Activated CD4-positive, alpha-beta T cell treated with anti-CD3 and anti-CD28 coated beads for 48 hours (primary cell): ENCODE results near the gene ZNF627.
"Not testable (repeated sequence)": the region's sequence is repeated elsewhere in the genome, so short reads cannot be mapped to it uniquely, and the experiment has no call there.

Source experiments
- DNase-seq: peaks from one replicate; pipeline ENCODE4 v3.0.0-alpha.2; 2020

The ZNF627 gene

DNA sequence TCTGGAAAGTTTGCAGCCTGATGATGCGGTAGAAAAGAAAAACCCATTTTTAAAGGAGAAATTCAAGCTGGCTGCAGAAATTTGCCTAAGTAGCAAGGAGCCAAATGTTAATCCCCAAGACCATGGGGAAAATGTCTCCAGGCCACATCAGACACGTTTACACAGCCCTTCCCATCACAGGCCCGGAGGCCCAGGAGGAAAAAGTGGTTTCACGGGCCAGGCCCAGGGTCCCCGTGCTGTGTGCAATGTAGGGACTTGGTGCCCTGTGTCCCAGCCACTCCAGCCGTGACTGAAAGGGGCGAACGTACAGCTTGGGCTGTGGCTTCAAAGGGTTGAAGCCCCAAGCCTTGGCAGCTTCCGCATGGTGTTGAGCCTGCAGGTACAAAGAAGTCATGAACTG is 35.9 kb downstream of the ZNF627 start:
- DNase-seq = no peak

DNA sequence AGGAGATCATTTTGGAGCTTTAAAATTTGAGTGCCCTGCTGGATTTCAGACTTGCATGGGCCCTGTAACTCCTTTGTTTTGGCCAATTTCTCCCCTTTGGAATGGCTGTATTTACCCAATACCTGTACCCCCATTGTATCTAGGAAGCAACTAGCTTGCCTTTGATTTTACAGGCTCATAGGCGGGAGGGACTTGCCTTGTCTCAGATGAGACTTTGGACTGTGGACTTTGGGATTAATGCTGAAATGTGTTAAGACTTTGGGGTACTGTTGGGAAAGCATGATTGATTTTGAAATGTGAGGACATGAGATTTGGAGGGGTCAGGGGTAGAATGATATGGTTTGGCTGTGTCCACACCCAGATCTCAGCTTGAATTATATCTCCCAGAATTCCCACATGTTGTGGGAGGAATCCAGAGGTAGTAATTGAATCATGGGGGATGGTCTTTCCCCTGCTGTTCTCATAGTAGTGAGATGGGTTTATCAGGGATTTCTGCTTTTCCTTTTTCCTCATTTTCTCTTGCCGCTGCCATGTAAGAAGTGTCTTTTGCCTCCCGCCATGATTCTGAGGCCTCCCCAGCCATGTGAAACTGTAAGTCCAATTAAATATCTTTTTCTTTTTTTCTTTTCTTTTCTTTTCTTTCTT is 36.9 kb downstream of the ZNF627 start:
- DNase-seq = not testable (repeated sequence)

DNA sequence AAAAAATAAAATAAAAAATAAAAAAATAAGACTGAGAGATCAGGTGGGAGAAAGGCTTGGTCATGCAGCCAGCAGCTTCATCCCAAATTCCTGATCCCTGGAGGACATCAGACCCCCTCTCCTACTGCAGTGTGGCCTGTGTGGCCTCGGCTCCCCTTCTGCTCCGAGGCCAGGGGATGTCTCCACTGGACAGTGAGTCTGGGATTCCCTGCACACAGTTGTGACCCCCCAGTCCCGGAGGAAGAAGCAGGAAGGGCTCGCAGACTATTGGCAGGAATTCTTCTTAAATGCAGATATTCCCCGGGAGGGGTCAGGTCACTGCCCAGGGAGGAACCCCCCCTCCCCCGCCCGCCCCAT is 41.9 kb downstream of the ZNF627 start:
- no peak for DNase-seq

DNA sequence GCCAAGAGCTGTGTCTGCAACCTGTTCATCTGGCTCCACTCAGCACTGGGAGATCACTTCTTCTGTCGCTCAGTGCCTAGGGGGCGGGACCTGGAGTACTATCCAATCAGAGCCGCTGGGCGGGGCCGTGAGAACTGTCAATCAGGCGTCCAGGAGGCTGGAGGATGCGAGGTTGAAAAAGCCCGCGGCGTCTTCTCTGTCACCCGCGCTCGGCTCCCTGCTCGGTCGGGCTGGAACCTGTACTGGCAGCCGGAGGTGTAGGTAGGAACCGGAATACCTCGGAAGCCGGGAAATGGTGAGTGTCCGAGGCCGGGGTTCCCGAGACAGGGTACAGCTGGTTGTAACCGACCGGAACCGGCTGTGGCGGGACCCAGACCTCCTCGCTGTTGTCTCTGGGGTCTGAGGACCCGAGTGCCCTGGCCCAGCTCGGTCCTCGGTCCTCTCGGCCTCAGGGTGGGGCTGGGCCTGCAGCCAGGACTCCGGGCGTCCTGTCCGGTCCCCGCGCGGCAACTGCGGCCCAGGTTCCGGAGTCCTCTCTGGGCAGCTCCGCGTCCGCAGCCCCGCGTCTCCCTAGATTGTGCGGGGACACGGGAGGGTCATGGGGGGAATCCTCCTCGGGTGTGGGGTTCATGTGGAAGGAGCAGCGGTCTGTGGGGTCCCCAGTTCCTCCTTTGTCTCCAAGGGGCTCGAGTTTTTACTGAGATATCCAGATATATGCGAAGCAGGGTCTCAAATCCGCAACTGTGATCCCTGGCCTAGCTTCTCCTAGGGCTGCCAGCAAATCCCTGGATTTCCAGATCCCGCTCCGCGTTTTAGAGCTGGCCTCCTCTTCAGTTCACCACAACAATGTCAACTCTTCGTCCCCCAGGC is 42.6 kb downstream of the ZNF627 start:
- DNase-seq = peak; percentile 98

DNA sequence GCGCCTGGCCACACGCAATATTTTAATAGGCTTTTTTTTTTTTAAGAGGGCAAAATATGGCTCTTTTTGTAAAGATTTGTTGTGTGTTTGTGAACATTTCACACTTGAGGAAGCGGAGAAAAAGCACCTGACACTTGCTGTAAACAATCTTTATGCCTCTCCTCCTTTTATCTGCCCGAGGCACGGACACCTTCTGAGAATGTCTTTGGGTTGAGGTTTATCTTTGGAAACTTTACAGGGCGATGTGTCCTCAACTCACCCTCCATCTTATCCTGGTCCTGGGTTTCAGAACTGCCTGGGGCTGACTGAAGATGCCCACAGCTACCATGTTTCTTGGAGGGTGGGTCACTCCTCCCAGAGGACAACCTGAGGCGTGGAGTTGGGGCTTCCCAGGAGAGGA is 44.0 kb downstream of the ZNF627 start:
- DNase-seq = no peak

DNA sequence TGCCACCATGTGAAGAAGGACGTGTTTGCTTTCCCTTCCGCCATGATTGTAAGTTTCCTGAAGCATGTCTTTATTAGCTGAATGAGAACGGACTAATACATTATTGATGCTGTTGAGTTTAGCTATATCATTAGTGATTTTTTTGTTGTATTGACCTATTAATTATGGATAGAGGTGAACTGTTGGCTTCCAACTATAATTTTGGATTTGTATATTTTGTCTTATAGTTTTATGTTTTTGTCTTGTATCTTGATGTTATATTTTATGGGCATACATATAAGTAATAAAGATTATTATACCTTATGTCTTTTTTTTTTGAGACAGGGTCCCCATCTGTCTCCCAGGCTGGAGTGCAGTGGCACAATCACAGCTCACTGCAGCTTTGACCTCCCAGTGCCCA is 45.6 kb downstream of the ZNF627 start:
- DNase-seq = no peak

DNA sequence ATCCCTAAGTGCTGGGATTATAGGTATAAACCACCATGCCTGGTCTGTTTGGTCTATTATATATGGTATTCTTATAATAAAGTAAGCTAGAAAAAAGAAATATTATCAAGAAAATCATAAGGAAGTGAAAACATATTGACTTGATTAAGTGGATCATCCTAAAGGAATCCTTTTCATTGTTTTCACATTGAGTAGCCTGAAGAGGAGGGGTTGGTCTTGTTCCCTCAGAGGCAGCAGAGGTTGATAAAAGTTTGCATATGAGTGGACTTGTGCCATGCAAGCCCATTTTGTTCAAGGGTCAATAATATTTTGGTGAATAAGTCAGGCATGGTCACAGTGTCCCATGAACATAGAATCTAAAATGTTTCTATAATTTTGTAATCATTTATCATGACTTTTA is 52.7 kb downstream of the ZNF627 start:
- DNase-seq = no peak

DNA sequence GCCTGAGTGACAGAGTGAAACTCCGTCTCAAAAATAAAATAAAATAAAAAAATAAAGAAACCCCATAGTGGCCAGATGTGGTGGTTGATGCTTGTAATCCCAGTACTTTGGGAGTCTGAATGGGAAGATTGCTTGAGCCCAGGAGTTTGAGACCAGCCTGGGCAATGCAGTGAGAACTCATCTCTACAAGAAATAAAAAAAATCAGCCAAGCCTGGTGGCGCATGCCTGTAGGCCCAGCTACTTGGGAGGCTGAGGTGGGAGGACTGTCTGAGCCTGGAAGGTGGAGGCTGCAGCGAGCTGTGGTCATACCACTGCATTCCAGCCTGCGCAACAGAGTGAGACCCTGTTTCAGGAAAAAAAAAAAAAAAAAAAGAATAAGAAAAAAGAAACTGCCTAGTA is 53.8 kb downstream of the ZNF627 start:
- DNase-seq = no peak

DNA sequence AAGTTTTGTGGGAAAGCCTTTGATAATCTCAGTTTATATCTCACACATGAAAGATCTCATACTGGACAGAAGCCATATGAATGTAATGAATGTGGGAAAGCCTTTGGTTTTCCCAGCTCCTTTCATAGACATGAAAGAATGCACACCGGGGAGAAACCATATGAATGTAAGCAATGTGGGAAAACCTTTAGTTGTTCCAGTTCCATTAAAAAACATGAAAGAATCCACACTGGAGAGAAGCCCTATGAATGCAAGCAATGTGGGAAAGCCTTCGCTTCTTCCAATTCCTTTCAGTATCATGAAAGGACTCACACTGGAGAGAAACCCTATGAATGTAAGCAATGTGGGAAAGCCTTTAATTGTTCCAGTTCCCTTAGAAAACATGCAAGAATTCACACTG is 54.8 kb downstream of the ZNF627 start:
- DNase-seq = no peak

DNA sequence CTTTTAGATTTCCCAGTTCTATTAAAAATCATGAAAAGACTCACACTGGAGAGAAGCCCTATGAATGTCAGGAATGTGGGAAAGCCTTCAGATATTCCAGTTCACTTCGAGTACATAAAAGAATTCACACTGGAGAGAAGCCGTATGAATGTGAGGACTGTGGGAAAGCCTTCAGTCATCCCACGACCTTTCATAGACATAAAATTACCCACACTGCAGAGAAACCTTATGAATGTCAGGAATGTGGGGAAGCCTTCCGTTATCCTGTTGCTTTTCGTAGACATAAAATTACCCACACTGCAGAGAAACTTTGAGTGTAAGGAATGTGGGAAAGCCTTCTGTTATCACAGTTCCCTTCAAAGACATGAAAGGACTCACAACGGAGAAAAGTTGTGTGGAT is 55.2 kb downstream of the ZNF627 start:
- no peak for DNase-seq

DNA sequence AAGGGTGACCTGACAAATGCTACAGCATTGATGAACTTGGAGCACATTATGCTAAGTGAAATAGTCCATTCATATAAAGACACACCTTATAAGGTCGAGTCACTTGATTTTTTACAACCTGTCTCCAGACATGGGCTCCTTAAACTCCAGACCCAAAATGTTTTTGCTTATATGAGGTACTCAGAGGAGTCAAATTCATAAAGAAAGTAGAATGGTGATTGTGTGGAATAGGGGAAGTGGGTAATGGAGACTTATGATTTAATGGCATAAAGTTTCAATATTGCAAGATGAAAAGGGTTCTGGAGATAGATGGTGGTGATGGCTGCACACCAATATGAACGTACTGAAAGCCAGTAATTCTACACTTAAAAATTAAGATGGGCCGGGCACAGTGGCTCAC is 59.3 kb downstream of the ZNF627 start:
- DNase-seq = no peak

DNA sequence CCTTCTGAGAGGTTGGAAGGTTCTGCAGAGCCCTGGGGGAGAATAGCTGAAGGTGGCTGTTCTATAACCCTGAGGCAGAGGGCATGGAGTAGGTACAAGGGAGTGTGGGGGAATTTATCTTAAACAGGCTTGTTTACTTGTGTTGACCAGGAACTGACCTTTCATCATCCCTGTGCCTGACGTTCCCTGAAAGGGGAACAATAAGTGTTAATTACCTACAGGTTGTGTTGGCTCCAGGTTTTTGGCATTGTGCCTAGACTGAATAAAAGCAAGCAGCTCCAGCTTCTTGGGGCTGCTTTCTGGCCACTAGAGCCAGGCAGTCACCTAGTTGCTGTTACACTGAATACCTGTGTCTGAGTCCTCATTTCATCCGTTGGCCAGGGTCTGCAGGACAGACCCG is 60.0 kb downstream of the ZNF627 start:
- no peak for DNase-seq

DNA sequence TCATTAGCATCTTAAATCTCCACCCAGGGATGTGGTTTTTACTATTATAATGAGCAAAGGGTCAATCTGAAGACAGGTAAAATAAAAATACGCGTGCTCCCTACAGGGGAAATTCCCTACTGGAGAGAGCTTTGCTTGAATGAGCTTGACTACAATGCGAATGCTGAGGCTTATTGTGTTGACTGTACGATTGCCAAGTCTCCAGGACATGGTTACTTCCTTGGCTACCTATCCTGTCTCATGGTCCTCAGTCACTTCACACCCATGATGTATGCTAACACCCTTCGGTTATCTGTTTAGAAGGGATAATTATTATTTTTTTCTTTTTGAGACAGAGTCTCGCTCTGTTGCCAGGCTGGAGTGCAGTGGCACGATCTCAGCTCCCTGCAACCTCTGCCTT is 61.7 kb downstream of the ZNF627 start:
- no peak for DNase-seq

DNA sequence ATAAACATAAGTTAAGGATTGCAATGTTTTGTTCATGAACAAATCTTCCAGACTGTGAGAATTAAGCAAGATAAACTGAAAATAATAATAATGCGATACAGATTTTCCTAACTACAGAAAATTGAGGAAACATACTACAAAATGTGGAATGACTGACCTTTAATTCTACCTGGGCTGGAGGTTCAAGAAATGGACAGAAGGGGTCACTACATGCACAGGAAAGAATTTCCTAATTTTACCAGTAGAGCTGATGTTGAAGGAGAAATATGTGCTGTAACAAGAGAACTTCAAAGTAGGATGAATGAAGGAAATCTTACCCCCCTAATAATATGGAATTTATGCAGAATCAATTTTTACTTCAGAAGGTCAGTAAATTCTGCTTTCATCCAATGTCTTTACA is 62.3 kb downstream of the ZNF627 start:
- no peak for DNase-seq

DNA sequence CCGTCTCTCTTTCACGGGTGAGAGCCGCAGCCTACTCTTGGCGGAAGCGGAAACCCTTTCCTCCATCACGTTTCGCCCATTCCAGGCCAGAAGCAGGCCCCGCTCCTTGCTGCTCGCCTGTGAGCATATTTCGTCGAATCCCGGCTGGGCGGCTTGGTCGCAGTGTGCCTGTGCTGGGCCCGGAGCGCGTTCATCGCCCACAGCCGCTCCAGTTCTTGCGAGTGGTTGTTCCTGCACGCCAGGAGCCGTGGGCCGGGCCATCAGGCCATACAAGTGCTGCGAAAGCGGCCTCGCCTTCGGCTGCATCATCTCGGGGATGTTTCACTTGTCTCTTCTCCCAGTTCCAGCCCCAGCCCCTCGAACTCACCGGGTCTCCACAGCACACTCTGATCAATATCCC is 65.0 kb downstream of the ZNF627 start:
- DNase-seq = no peak

DNA sequence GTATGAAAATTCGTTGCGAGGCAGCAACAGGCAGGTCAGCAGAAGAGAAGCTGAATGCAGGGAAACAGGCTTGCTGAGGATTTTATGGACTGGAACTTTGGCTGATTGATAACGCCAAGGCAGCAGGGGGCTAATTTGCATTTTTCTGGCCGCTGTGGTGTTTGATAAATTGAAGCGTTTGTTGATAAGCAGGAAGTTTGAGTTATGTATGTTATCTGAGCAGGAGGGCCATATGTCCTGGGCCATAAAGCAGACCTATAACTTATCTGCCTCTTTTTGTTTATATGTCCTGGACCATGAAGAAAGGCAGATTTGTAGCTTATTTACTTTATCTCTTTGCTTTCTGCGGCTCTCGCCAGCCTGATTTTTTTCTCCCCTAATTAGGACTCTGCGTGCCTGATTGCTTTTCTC is 65.9 kb downstream of the ZNF627 start:
- DNase-seq = no peak
